Measurements from ENCODE around the gene BCKDHA.

DNA sequence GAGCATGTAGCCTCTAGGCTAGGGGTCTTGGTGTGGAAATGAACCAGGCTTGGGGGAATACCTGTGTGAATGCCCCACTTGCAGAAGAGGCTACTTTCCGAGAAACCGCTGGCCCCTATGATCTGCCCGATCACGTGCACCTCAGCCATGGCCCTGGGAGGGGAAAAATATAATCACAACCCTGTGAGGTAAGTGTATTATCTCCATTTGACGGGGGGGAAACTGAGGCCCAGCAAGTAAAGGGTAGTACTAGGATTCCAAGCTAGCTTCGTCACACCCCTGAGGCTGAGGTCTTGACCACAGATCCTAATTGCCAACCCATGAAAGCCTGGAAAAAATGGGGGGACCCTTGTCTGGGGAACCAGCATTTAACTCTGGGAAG lies 34.3 kb upstream of the BCKDHA start:
- TF ChIP-seq, protein P1, sequence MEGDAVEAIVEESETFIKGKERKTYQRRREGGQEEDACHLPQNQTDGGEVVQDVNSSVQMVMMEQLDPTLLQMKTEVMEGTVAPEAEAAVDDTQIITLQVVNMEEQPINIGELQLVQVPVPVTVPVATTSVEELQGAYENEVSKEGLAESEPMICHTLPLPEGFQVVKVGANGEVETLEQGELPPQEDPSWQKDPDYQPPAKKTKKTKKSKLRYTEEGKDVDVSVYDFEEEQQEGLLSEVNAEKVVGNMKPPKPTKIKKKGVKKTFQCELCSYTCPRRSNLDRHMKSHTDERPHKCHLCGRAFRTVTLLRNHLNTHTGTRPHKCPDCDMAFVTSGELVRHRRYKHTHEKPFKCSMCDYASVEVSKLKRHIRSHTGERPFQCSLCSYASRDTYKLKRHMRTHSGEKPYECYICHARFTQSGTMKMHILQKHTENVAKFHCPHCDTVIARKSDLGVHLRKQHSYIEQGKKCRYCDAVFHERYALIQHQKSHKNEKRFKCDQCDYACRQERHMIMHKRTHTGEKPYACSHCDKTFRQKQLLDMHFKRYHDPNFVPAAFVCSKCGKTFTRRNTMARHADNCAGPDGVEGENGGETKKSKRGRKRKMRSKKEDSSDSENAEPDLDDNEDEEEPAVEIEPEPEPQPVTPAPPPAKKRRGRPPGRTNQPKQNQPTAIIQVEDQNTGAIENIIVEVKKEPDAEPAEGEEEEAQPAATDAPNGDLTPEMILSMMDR (IDR thresholded peaks at IDR 0.05 in 4 of 5, conservative IDR thresholded peaks at IDR 0.05 in 1 of 5) = no peak
- TF ChIP-seq POLR2A (IDR thresholded peaks at IDR 0.05) = no peak

Data from gastrocnemius medialis (tissue), 4 donors.